ENCODE measurements around the gene NME9. TPM values are rescaled to one million over a fixed set of nuclear protein-coding genes. Genes with fewer than 3 reads are reported as not detected.

Gene NME9
- total RNA-seq, 1 experiment from 2014 or later = not detected

GRCh38 chr3:138331143-138331894 is 1.7 kb upstream of the NME9 start:
- Mint-ChIP-seq H3K36me3 (ENCODE audit: insufficient read depth, unreplicated experiment) (peaks cover 6% of the 10 kb centered on the region), H3K4me1 (ENCODE audit: low read depth, unreplicated experiment) (no peaks in the 10 kb centered on the region), H3K27ac (ENCODE audit: unreplicated experiment) (no peak overlapping the region), H3K9me3 (ENCODE audit: unreplicated experiment) (no peaks in the 10 kb centered on the region), H3K27me3 (ENCODE audit: insufficient read depth, unreplicated experiment) (no peaks in the 10 kb centered on the region), H3K4me3 (ENCODE audit: unreplicated experiment) (no peak overlapping the region)
- Histone ChIP-seq H3K4me1 (peaks cover 10% of the 10 kb centered on the region), H3K36me3 (ENCODE audit: control insufficient read depth, insufficient read depth, low read length) (no peaks in the 10 kb centered on the region), H3K4me3 (ENCODE audit: low read depth, low read length) (no peak overlapping the region), H3K27me3 (replicated peaks; ENCODE audit: control insufficient read depth, insufficient read depth, low read length) (no peaks in the 10 kb centered on the region), H3K9me3 (no peaks in the 10 kb centered on the region)
- intact Hi-C loops (cut with micrococcal nuclease; ENCODE audit: unreplicated experiment) = loop anchor here (10.0 kb wide), 1 partner anchor 267 kb away; no protein-coding TSS in a partner anchor
- TF ChIP-seq CTCF (IDR thresholded peaks at IDR 0.05; ENCODE audit: insufficient read depth in 1 of 2, low read depth in 1 of 2, low read length in 1 of 2, severe bottlenecking in 1 of 2, unreplicated experiment in 1 of 2) = peak in 1 of 2 experiments; percentile 11
- peak in 1 of 2 experiments; percentile 11 for DNase-seq
- CTCF ChIA-PET = interaction anchor here (0.7 to 1.5 kb wide), 2 partner anchors 17 to 86 kb away, joined by 3 to 5 read pairs; partner anchors contain the start of gene MRAS
- POLR2A ChIA-PET = no interaction called here
- BruUV-seq (replicated peaks) = no TSS peak

GRCh38 chr3:138329984-138330293 is 288 bp upstream of the NME9 start:
- H3K9me3 ChIP-seq = no peaks in the 10 kb centered on the region
- H3K4me1 ChIP-seq = peaks cover 3% of the 10 kb centered on the region; the same call in 1 of the 2 replicates
- no TSS peak for BruUV-seq (replicated peaks)
- H3K4me3 Mint-ChIP-seq (ENCODE audit: unreplicated experiment) = peak overlapping the region; percentile 80
- H3K36me3 Mint-ChIP-seq (ENCODE audit: insufficient read depth, unreplicated experiment) = peaks cover 6% of the 10 kb centered on the region
- H3K9me3 Mint-ChIP-seq (ENCODE audit: unreplicated experiment) = no peaks in the 10 kb centered on the region
- POLR2A ChIA-PET = no interaction called here
- H3K27me3 Mint-ChIP-seq (ENCODE audit: insufficient read depth, unreplicated experiment) = no peaks in the 10 kb centered on the region
- CTCF ChIA-PET = interaction anchor here (1.4 kb wide), 1 partner anchor 104 kb away, joined by 3 read pairs; the partner anchor contains the start of gene ESYT3
- peak overlapping the region; percentile 68 for H3K27ac Mint-ChIP-seq (ENCODE audit: unreplicated experiment)
- H3K4me1 Mint-ChIP-seq (ENCODE audit: low read depth, unreplicated experiment) = no peaks in the 10 kb centered on the region
- no peaks in the 10 kb centered on the region for H3K36me3 ChIP-seq (ENCODE audit: control insufficient read depth, insufficient read depth, low read length)
- intact Hi-C loops (cut with micrococcal nuclease; ENCODE audit: unreplicated experiment) = loop anchor here (1.0 to 10.0 kb wide), 3 partner anchors 18 to 265 kb away; partner anchors contain the start of gene MRAS
- H3K4me3 ChIP-seq (ENCODE audit: low read depth, low read length) = peak overlapping the region; percentile 80
- no peaks in the 10 kb centered on the region for H3K27me3 ChIP-seq (replicated peaks; ENCODE audit: control insufficient read depth, insufficient read depth, low read length)
- DNase-seq = no peak
- no peak for TF ChIP-seq CTCF (IDR thresholded peaks at IDR 0.05; ENCODE audit: insufficient read depth in 1 of 2, low read depth in 1 of 2, low read length in 1 of 2, severe bottlenecking in 1 of 2, unreplicated experiment in 1 of 2)

- Mint-ChIP-seq H3K36me3 (ENCODE audit: insufficient read depth, unreplicated experiment) (peaks cover 6% of the 10 kb centered on the region), H3K27ac (ENCODE audit: unreplicated experiment) (no peak overlapping the region), H3K4me3 (ENCODE audit: unreplicated experiment) (peak overlapping the region; percentile 80), H3K27me3 (ENCODE audit: insufficient read depth, unreplicated experiment) (no peaks in the 10 kb centered on the region), H3K9me3 (ENCODE audit: unreplicated experiment) (no peaks in the 10 kb centered on the region), H3K4me1 (ENCODE audit: low read depth, unreplicated experiment) (no peaks in the 10 kb centered on the region)
- no peak for DNase-seq
- H3K27me3 ChIP-seq (replicated peaks; ENCODE audit: control insufficient read depth, insufficient read depth, low read length) = no peaks in the 10 kb centered on the region
- no peak for TF ChIP-seq CTCF (IDR thresholded peaks at IDR 0.05; ENCODE audit: insufficient read depth in 1 of 2, low read depth in 1 of 2, low read length in 1 of 2, severe bottlenecking in 1 of 2, unreplicated experiment in 1 of 2)
- no TSS peak for BruUV-seq (replicated peaks)
- POLR2A ChIA-PET = no interaction called here
- no peaks in the 10 kb centered on the region for H3K9me3 ChIP-seq
- H3K36me3 ChIP-seq (ENCODE audit: control insufficient read depth, insufficient read depth, low read length) = no peaks in the 10 kb centered on the region
- intact Hi-C loops (cut with micrococcal nuclease; ENCODE audit: unreplicated experiment) = no loop called here
- no peaks in the 10 kb centered on the region for H3K4me1 ChIP-seq
- H3K4me3 ChIP-seq (ENCODE audit: low read depth, low read length) = no peak overlapping the region
- CTCF ChIA-PET = interaction anchor here (1.2 kb wide), 1 partner anchor 20 kb away, joined by 10 read pairs; the partner anchor contains the start of gene MRAS
Observed at GRCh38 chr3:138328341-138328740, 1.3 kb downstream of the NME9 start.
